KG1 (cell line): ENCODE measurements around the gene TMEM135.
"Not testable (repeated sequence)": the region's sequence is repeated elsewhere in the genome, so short reads cannot be mapped to it uniquely, and the experiment has no call there.

ENCODE experiments used
- DNase-seq: peaks from one replicate; lab custom pipeline; 2025; lab: John Stamatoyannopoulos, UW

Gene TMEM135

DNA sequence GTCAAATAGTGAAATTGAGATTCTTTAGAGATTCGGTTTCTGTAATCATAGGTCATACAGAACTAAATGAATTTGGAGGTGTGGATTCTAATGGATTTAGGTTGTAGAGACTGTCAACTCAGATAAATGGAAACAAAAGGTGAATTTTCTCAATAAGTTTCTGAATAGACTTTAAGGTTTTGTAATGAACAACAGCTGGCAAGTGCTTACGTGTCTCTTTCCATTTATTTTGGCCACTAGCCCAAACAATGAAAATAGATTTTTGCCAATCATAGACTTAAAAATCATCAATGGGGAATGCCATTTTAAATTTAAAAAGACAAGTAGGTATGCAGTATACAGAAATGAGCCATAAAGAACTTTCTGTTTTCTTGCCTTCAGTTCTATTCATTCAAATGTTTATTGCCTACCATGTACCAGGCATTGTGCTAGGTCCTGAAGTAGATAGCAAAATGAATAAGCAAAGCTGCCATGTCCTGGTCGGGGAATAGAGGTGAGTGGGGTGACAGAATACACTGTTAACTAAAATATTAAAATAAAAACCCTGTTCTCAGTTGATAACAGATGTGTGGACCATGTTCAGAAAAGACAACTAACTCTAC is 16.9 kb upstream of the TMEM135 start:
- DNase-seq: no peak

DNA sequence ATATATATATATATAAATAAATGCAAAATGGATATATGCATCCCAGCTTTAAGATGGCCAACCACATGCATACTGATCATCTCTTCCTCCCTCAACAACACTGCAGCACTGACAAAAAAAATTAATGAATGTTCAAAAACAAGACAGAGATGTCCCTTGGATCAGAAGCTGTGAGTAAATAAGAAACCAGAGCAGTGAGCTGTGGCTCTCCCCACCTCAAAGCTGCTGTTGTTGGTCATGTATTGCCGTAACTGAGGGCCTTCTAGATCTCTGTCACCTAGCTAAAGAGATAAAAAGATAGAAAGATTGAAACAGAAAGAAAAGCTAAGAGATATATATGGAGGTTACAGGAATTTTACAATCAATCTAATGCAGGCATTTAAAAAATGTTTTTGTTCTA is 15.5 kb upstream of the TMEM135 start:
- no peak for DNase-seq

DNA sequence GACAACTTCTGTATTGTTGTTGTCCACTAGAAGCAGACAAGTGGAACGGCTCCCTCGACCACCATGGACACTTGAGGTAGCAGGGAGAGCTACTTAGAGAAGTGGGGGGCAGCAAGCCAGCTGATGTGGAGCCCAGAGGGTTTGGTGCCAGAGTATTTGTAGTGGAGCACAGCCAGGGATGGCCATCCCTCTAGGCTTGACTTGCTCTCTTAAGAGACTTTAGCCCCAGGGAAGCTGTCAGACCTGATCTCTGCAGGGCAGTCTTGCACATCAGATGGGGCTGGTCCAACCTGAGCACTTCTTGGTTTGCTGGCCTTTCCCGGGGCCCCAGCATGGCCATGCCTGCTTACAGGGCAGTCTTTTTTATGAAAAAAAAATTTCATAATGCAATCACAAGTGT is 15.0 kb upstream of the TMEM135 start:
- DNase-seq: no peak

- DNase-seq: not testable (repeated sequence)
These were observed 11.3 kb upstream of the TMEM135 start for GRCh38 chr11:87026415-87026814.

GRCh38 chr11:87030458-87031054 is 7.2 kb upstream of the TMEM135 start:
- no peak for DNase-seq

DNA sequence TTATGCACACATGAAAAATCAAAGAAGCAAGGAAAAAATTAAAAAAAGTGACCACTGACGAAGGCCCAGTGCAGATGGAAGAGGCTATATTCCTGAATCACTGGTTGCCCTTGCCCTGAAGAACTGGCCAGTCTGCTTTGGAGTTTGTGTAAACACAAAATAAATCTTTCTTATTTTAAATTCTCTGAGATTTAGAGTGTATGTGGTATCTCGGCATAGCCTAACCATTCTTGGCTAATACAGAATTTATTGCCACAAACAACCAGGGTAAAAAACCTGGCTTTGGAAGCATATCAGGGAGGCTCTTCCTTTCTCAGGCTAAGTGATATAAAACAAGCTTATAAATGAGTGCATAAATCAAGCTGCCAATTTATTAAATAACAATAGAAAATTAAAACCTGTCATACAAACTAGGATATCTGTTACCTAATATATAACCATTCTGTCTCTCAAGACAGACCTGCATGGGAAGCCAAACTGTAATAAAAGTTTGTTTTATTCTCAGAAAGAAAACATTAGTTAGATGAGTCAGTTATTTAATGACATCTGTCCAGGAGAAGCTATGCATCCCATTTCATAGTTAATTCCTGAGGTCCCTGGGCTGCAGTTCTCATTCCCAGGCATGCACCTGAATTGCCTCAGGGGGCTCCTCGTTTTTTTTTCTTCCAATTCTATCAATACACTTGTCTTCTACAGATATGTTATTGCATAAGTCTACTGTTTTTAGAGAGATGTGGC is 6.1 kb upstream of the TMEM135 start:
- no peak for DNase-seq

- DNase-seq: no peak
These were observed 4.2 kb upstream of the TMEM135 start for GRCh38 chr11:87033561-87033960.

- DNase-seq: no peak
These were observed 1.7 kb upstream of the TMEM135 start for GRCh38 chr11:87035976-87036583.

GRCh38 chr11:87036756-87037449 is 831 bp upstream of the TMEM135 start:
- DNase-seq: no peak

DNA sequence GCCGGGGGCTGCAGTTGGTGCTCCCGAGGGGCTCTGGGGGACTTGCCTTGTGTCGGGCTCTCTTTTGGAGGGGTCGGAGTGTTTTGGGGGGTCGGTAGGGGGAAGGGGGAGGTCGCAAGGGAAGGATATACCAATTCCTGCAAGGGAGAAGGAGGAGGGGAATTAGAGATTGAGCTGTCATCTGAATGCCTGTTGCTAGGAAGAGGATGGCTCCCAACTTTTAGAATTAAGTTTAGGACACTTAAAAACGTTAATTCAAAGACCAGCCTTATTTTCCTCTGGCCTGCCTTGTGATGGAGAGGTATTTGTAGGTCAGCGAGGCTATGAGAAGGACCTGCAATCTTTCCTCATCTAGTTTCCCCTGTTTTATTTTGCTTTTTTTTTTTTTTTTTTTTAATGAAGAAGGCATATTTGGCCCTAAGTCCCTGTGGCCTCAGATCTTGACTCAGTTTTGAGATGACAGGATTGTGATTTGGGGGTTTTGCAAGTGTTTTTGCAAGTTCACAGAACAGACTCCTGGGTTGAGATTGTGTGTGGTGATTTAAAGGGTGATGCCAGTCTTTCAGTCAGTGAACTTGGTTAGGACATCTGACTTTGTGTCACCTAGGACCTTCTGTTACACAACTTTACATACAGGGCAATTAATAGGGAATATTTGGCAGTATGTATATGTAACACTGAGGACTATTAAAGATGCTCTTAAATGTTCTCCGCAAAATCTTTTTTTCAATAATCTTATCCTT is 672 bp downstream of the TMEM135 start:
- no peak for DNase-seq

GRCh38 chr11:87039371-87039770 is 1.6 kb downstream of the TMEM135 start:
- no peak for DNase-seq

DNA sequence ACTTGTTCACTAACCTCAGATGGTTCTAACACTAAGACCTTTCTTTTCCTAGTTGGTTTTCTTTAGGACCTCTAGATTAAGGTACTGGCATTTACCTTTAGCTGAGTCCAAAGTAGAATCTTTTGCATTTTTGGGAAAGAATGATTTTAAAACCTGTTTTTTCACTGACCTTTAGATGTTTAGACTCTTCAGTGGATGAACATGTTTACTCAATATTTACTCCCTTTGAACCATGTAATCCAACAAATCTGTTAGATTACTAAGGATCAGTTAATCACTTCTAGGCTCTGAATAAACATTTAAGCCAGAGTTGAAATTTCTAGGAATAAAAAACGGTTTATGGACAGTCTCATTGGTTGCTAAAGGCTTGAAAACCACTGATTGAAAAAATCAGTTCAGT is 6.2 kb downstream of the TMEM135 start:
- DNase-seq: no peak

- no peak for DNase-seq
These were observed 9.1 kb downstream of the TMEM135 start for GRCh38 chr11:87046824-87047223.

DNA sequence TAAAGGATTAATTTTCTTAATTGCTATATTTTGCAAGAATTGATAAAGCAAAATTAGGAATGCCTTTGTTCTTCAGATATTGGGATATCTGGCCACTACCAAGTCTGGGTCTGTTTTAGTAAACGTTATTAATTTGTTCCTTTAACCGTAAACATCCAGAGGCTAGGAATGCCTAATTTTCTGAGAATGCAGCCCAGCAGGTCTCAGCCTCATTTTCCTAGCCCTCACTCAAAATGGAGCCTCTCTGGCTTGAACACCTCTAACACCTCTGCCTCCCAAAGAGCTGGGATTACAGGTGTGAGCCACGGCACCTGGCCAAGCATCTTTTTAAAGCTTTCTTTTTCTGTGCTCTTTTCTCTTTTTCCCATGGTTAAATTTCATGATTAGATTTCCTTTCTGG is 18.4 kb downstream of the TMEM135 start:
- no peak for DNase-seq

DNA sequence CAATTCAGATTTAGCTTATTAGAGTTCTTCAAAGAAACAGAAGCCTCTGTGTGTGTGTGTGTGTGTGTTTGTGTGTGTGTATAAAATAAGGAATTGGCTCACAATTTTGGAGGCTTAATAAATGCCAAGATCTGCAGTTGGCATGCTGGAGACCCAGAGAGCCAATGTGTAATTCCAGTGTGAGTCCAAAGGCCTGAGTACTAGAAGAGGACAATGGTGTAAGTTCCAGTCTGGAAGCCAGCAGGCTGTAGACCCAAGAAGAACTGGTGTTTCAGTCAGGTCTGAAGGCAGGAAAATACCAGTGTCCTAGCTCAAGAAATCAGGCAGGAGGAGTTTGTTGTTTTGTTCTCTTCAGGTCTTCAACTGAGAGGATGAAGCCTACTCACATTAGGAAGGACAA is 20.0 kb downstream of the TMEM135 start:
- DNase-seq: no peak

DNA sequence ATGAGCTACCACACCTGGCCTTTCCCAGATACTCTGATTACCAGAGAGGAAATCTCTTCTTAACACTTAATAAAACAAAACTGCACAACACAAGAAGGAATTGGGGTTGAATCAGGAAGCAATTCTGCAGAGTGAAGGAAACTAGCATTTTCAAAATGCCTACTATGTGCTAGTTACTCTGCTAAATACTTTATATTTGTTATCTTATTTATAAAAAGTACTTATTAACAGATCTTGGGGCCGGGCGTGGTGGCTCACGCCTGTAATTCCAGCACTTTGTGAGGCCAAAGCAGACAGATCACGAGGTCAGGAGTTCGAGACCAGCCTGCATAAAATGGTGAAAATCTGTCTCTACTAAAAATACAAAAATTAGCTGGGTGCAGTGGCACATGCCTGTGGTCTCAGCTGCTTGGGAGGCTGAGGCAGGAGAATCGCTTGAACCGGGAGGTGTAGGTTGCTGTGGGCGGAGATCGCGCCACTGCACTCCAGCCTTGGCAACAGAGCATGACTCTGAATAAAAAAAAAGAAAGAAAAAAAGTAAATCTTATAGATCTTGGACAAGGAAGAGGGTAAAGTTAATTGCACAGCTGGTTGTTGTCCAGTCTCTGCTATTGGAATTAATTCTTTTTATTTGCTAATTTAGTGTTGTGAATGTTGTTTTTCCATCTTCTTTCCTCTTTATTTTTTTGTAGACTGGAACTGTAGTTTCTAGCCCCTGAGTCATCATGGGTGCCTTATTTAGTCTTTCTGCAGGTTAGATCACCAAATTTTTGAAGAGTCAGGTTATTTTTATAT is 22.1 kb downstream of the TMEM135 start:
- no peak for DNase-seq

DNA sequence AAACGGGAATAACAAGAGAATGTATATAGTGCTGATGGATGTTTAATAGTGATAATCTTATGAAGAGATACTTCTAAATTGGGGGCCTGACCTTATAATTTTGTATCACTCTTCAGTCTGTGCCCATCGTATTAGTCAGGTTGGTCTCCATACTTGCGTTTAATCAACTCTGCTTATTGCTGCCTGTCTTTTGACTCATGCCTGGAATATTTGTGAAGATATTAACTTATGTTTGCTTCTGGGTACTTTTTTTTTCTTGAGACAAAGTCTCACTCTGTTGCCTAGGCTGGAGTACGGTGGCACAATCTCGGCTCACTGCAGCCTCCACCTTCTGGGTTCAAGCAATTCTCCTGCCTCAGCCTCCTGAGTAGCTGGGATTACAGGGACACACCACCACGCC is 24.0 kb downstream of the TMEM135 start:
- DNase-seq: no peak

DNA sequence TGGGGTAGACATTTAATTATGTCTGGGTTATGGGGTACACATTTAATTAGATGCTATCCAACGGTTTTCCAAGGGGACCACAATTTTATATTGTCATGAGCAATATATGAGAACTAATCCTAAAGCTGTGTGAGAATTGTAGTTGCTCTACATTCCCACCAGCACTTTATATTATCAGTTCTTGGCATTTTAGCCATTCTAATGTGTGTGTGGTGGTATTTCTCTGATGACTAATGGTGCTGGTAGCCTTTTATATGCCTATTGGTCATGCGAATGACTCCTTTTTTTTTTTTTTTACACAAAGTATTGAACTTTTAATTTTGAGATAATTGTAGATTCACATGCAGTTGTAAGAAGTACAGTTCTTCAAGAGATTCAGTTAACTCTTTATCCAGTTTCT is 26.2 kb downstream of the TMEM135 start:
- no peak for DNase-seq

DNA sequence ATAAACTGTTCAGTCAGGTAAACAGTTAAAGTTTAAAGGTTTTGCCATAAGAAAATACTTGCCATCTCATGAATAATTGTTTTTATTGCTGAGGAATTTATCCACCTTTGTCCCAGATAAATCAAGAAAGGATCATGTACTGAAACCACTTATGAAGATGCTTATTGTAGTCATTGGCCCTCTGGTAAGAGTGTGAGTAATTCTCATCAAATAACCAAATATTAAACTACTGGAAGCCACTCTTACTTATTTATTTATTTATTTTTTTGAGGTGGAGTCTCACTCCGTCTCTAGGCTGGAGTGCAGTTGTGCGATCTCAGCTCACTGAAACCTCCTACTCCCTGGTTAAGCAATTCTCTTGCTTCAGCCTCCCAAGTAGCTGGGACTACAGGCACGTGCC is 35.1 kb downstream of the TMEM135 start:
- DNase-seq: no peak

- DNase-seq: no peak
These were observed 38.6 kb downstream of the TMEM135 start for GRCh38 chr11:87076260-87076783.
